ENCODE measurements around the gene ATF7IP2.

The ATF7IP2 gene

GRCh38 chr16:10517868-10518267 is 132.0 kb downstream of the ATF7IP2 start:
- Histone ChIP-seq H3K9me2 (replicated peaks; ENCODE audit: insufficient read depth, low read length) (no peaks in the 10 kb centered on the region), H3K9ac (ENCODE audit: low read length) (no peak overlapping the region), H3K36me3 (ENCODE audit: low read length) (no peaks in the 10 kb centered on the region), H3K4me2 (ENCODE audit: low read depth, low read length, poor library complexity, severe bottlenecking) (no peak overlapping the region), H3K79me2 (ENCODE audit: insufficient read depth, low read length) (no peaks in the 10 kb centered on the region), H3K27me3 (ENCODE audit: low read length) (no peaks in the 10 kb centered on the region), H3K4me3 (ENCODE audit: insufficient read depth, low read length, poor library complexity, severe bottlenecking) (no peak overlapping the region), H3F3A (ENCODE audit: insufficient read depth) (no peaks in the 10 kb centered on the region), H3K27ac (ENCODE audit: low read depth, low read length) (no peak overlapping the region), H4K20me1 (ENCODE audit: low read depth, low read length) (no peaks in the 10 kb centered on the region), H2AFZ (ENCODE audit: low read depth, low read length, severe bottlenecking) (no peak overlapping the region), H3K9me3 (ENCODE audit: insufficient read depth, low read length) (no peaks in the 10 kb centered on the region)
- TF ChIP-seq CTCF (IDR thresholded peaks at IDR 0.05; ENCODE audit: insufficient read depth, low read length, poor library complexity, severe bottlenecking) (no peak), EZH2phosphoT487 (conservative IDR thresholded peaks at IDR 0.05; ENCODE audit: low read length) (no peak)

GRCh38 chr16:10518479-10519041 is 132.7 kb downstream of the ATF7IP2 start:
- Histone ChIP-seq H2AFZ (ENCODE audit: low read depth, low read length, severe bottlenecking) (no peak overlapping the region), H3K27ac (ENCODE audit: low read depth, low read length) (no peak overlapping the region), H3K9me2 (replicated peaks; ENCODE audit: insufficient read depth, low read length) (no peaks in the 10 kb centered on the region), H3K9me3 (ENCODE audit: insufficient read depth, low read length) (no peaks in the 10 kb centered on the region), H3K36me3 (ENCODE audit: low read length) (no peaks in the 10 kb centered on the region), H3K27me3 (ENCODE audit: low read length) (no peaks in the 10 kb centered on the region), H3K4me3 (ENCODE audit: insufficient read depth, low read length, poor library complexity, severe bottlenecking) (no peak overlapping the region), H3K9ac (ENCODE audit: low read length) (no peak overlapping the region), H3F3A (ENCODE audit: insufficient read depth) (no peaks in the 10 kb centered on the region), H3K79me2 (ENCODE audit: insufficient read depth, low read length) (no peaks in the 10 kb centered on the region), H4K20me1 (ENCODE audit: low read depth, low read length) (no peaks in the 10 kb centered on the region), H3K4me2 (ENCODE audit: low read depth, low read length, poor library complexity, severe bottlenecking) (no peak overlapping the region)
- no peak for TF ChIP-seq EZH2phosphoT487 (conservative IDR thresholded peaks at IDR 0.05; ENCODE audit: low read length)
- TF ChIP-seq CTCF (IDR thresholded peaks at IDR 0.05; ENCODE audit: insufficient read depth, low read length, poor library complexity, severe bottlenecking): no peak

- Histone ChIP-seq H3K9me3 (ENCODE audit: insufficient read depth, low read length) (no peaks in the 10 kb centered on the region), H3K4me2 (ENCODE audit: low read depth, low read length, poor library complexity, severe bottlenecking) (no peak overlapping the region), H3K79me2 (ENCODE audit: insufficient read depth, low read length) (no peaks in the 10 kb centered on the region), H4K20me1 (ENCODE audit: low read depth, low read length) (no peaks in the 10 kb centered on the region), H2AFZ (ENCODE audit: low read depth, low read length, severe bottlenecking) (no peak overlapping the region), H3K27me3 (ENCODE audit: low read length) (no peaks in the 10 kb centered on the region), H3K27ac (ENCODE audit: low read depth, low read length) (no peak overlapping the region), H3K9ac (ENCODE audit: low read length) (no peak overlapping the region), H3K4me3 (ENCODE audit: insufficient read depth, low read length, poor library complexity, severe bottlenecking) (no peak overlapping the region), H3K36me3 (ENCODE audit: low read length) (no peaks in the 10 kb centered on the region), H3F3A (ENCODE audit: insufficient read depth) (no peaks in the 10 kb centered on the region), H3K9me2 (replicated peaks; ENCODE audit: insufficient read depth, low read length) (no peaks in the 10 kb centered on the region)
- no peak for TF ChIP-seq EZH2phosphoT487 (conservative IDR thresholded peaks at IDR 0.05; ENCODE audit: low read length)
- TF ChIP-seq CTCF (IDR thresholded peaks at IDR 0.05; ENCODE audit: insufficient read depth, low read length, poor library complexity, severe bottlenecking): no peak
Observed at GRCh38 chr16:10519297-10519696, 133.4 kb downstream of the ATF7IP2 start.

All from SU-DHL-6 (cell line).